HG02610 (cell line): ENCODE measurements around the gene DOCK11.
"Not testable (repeated sequence)": the region's sequence is repeated elsewhere in the genome, so short reads cannot be mapped to it uniquely, and the experiment has no call there.

Experiments used
- ATAC-seq: cut with Tn5 transposase; IDR thresholded peaks from one replicate; pipeline ENCODE4 v1.9.1; 2021; ENCODE audit warnings: mild to moderate bottlenecking, moderate library complexity; ENCODE audit not compliant: unreplicated experiment

The DOCK11 gene

DNA sequence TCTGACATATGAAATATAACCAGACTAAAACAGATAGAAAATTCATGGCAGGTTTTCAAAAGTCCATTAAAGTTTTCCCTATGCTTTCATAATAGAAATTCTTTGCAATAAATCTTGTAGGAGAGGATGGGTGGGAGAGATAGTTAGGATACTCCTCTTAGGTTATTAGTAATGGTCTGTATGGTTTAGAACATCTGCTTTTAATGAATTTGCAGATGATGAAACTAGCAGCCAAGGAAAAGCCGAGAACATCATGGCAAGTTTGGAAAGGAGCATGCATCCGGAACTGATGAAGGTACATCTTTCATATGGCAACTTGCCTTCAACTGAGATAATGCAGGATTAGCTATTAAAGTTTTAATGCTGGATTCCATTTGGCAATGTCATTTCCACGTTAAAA is 70.7 kb downstream of the DOCK11 start:
- no peak for ATAC-seq

- no peak for ATAC-seq
These were observed 74.1 kb downstream of the DOCK11 start for GRCh38 chrX:118569676-118570075.

DNA sequence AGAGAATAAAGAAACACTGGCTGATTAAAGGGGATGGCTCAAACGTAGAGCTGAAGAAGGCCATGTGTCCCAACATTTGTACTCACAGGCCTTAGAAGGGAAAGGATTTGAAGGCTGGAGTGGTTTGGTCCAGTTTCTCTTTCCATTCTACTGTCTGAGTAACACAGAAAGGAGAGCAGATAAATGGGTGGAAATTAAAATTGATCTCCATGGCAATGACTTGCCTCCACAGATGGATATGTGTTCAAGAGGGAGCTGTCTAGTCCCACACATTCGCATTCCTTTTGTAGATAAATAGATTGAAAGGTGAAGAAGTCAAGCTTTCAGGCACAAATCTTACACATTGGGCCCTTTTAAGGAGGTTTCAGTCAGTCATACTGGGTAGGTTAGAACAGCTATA is 74.6 kb downstream of the DOCK11 start:
- no peak for ATAC-seq

- no peak for ATAC-seq
These were observed 76.2 kb downstream of the DOCK11 start for GRCh38 chrX:118571836-118572235.

DNA sequence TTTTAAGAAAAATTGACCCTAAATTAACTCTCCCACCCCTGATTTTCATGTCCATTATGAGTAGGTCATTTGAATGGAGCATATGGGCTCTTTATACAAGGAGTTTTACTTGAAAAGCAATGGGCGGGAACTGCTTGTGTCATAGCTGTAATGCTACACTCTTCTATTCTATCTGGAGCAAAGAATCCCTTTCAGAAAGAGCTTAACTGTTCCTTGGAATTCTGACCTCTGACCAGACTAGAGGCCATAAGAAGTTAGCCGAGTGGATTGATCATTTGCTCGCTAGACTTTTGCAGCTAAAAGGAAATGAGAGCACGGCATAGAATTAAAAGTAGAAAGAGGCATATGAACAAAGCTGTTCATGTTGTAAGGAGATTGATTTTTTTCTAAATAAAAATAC is 79.1 kb downstream of the DOCK11 start:
- ATAC-seq, result no peak

DNA sequence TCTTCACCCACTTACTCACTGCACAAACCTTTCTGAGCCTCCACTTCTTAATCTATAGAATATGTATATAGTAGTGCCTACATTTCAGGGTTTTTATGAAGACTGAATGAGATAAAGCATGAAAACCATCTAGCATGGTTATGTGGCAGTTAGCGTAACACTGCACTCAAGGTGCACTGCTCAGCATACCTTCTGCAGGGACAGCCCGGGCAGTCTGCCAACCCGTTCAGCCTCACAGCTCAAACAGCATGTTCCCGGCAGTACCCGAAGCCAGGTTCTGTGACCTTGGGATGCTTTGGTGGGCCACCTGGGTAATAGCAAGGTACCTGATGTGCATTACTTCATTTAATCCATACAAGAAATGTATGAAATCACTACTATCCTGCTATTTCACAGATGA is 81.4 kb downstream of the DOCK11 start:
- no peak for ATAC-seq

GRCh38 chrX:118579417-118579816 is 83.8 kb downstream of the DOCK11 start:
- ATAC-seq, result no peak

DNA sequence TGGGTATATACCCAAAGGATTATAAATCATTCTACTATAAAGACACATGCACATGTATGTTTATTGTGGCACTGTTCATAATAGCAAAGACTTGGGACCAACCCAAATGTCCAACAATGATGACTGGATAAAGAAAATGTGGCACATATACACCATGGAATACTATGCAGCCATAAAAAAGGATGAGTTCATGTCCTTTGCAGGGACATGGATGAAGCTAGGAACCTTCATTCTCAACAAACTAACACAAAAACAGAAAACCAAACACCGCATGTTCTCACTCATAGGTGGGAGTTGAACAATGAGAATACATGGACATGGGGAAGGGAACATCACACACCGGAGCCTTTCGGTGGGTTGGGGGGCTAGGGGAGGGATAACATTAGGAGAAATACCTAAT is 87.3 kb downstream of the DOCK11 start:
- not testable (repeated sequence) for ATAC-seq

DNA sequence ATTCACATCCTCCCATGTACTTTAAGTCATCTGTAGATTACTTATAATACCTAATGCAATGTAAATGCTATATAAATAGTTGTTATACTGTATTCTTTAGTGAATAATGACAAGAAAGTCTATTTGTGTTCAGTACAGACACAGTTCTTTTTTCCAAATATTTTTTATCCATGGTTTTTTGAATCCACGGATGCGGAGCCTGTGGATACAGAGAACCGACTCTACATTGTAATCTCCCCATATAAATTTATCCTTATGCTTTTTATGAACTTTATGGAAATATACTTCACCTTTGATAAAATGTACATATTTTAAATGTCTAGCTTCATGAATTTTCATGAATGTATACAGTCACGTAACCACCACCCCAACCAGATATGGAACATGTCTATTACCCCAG is 88.2 kb downstream of the DOCK11 start:
- ATAC-seq, result no peak

GRCh38 chrX:118585296-118585695 is 89.7 kb downstream of the DOCK11 start:
- no peak for ATAC-seq

DNA sequence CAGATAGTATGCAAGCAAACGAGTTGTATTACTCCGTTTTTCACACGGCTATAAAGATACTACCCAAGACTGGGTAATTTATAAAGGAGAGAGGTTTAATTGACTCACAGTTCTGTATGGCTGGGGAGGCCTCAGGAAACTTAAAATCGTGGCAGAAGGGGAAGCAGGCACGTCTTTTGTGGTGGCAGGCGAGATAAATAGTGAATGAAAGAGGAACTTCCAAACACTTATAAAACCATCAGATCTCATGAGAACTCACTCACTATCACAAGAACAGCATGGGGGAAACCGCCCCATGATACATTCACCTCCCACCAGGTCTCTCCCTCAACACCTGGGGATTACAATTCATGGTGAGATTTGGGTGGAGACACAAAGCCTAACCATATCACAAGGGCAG is 90.6 kb downstream of the DOCK11 start:
- ATAC-seq, result not testable (repeated sequence)

DNA sequence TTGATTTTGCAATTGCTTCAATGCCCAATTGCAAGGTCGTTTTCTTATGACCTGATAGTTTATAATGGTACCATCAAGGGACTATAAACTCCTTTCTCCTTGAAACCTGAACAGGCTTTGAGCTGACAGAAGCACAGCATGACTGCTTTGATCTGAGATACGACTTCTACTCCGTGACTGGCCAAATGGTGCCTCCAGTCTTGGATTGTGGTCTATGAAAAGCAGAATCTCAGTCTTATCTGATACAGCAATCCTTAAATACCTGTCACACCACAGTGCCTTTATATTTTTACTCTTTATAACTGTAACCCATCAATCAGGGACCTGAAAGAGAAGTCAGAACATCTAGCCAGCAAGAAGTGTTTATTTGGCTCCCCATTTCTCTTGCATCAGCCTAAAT is 93.1 kb downstream of the DOCK11 start:
- no peak for ATAC-seq

- no peak for ATAC-seq
These were observed 93.6 kb downstream of the DOCK11 start for GRCh38 chrX:118589227-118589626.

GRCh38 chrX:118593407-118593806 is 97.8 kb downstream of the DOCK11 start:
- no peak for ATAC-seq

DNA sequence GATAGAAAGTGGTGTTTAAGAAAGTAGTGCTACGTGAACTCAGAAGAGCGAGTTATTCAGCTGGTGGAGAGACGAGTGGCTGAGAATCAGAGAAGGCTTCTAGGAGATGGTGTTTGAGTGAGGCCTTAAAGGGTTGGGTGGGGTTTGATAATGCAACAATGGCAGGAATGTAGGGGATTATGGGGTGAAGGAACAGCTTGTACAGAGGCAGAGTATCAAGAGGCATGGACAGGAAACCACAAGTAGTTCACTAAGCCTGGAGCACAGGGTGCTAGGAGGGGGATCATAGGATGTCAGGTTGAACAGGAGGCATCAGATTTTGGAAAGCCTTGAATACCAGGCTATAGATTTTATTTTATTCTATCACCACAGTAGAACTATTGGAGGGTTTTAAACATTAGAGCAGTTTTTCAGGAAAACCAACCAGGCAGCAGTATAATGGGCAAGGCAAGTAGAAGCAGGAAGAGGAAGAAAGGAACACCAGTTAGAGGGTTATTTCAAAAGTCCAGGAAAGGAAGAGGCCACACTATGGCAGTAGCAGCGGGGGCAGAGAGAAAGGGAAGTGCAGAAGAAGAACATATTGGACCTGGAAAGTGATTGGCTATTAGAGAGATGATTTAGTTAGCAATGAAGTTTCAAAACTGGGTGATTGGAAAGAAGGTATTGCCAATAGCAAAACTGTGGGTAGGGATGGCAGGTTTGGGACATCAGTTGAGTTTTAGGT is 99.2 kb downstream of the DOCK11 start:
- ATAC-seq, result no peak

GRCh38 chrX:118595501-118596042 is 100.0 kb downstream of the DOCK11 start:
- ATAC-seq, result no peak

GRCh38 chrX:118596390-118596789 is 100.8 kb downstream of the DOCK11 start:
- ATAC-seq, result no peak

GRCh38 chrX:118603981-118604380 is 108.4 kb downstream of the DOCK11 start:
- peak; percentile 43 for ATAC-seq

DNA sequence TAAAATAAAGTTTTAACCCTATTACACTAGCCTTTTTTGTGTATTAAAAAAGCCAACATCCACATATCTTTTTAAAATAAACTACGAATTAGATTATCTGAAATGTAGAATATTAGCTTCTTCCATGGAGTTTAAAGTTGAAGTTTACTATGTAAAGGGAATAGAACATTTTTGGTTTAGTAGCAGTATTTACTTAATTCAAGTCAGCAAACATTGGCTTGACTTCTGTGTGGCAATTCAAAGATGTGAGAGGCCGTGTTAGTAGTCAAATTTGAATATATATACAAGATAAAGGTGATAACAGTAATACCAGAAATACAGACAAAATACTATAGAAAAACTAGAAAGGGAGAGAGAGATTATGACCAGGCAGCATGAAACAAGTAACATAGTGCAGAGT is 116.7 kb downstream of the DOCK11 start:
- no peak for ATAC-seq

DNA sequence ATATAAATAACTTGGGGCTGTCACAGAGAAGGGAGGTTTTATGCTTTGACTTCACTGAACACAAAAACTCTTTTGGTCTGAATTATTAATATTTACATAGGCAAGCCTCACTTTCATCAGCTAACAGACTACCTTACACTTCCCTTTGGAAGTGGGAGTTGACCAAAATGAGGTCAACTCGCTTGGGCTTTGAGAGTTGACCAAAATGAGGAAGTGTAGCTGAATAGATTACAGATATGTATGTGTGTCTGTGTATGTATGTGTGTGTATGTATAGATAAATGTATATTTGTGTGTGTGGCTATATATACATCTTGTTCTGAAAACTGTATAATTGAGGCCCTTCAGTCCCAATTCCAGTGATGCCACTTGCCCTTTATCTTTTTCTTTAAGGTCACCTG is 118.5 kb downstream of the DOCK11 start:
- no peak for ATAC-seq

- no peak for ATAC-seq
These were observed 119.5 kb downstream of the DOCK11 start for GRCh38 chrX:118615141-118615540.

GRCh38 chrX:118621081-118621759 is 125.6 kb downstream of the DOCK11 start:
- ATAC-seq, result no peak
